Neural cell (in vitro differentiated cells): ENCODE data around the gene METTL9. TPM values are rescaled to one million over a fixed set of nuclear protein-coding genes. Genes with fewer than 3 reads are reported as not detected.

Experiments
- H2AFZ ChIP-seq: fragments of 200-600, 300-800 bp; sonication (generic), shearing (Covaris generic); 2 replicates; pipeline ENCODE4 v1.6.0; 2014; ENCODE audit warnings: low read depth, mild to moderate bottlenecking, antibody characterized with exemption, low read length, moderate library complexity
- H3F3A ChIP-seq: fragments of 200-600 bp; shearing (Covaris generic); 2 replicates; pipeline ENCODE4 v1.6.1; 2016; ENCODE audit warnings: mild to moderate bottlenecking, moderate library complexity, mixed read lengths, antibody characterized with exemption, low read length; ENCODE audit not compliant: insufficient read depth, poor library complexity, severe bottlenecking
- H3K27ac ChIP-seq: fragments of 200-600, 300-800 bp; sonication (generic), shearing (Covaris generic); 2 replicates; pipeline ENCODE4 v1.5.1; 2014; ENCODE audit warnings: mild to moderate bottlenecking, low read length, moderate library complexity
- H3K27me3 ChIP-seq: fragments of 300-800, 200-600 bp; sonication (generic), shearing (Covaris generic); 2 replicates; pipeline ENCODE4 v1.6.0; 2014; ENCODE audit warnings: mild to moderate bottlenecking, low read depth, low read length, moderate library complexity; ENCODE audit not compliant: insufficient read depth
- H3K36me3 ChIP-seq: fragments of 300-800, 200-600 bp; sonication (generic), shearing (Covaris generic); 2 replicates; pipeline ENCODE4 v1.5.1; 2014; ENCODE audit warnings: mild to moderate bottlenecking, antibody characterized with exemption, low read length, moderate library complexity; ENCODE audit not compliant: insufficient read depth
- H3K4me2 ChIP-seq: fragments of 300-800, 200-600 bp; sonication (generic), shearing (Covaris generic); 2 replicates; pipeline ENCODE4 v1.6.0; 2014; ENCODE audit warnings: mild to moderate bottlenecking, low read length
- H3K4me3 ChIP-seq: fragments of 300-800, 200-600 bp; sonication (generic), shearing (Covaris generic); 2 replicates; pipeline ENCODE4 v1.5.1; 2014; ENCODE audit warnings: mild to moderate bottlenecking, low read length, moderate library complexity
- H3K79me2 ChIP-seq: fragments of 200-600 bp; shearing (Covaris generic); replicated peaks from 2 replicates; pipeline ENCODE4 v1.6.0; 2014; ENCODE audit warnings: mild to moderate bottlenecking, low read length, moderate library complexity; ENCODE audit not compliant: insufficient read depth
- H3K9ac ChIP-seq: fragments of 300-800, 200-600 bp; sonication (generic), shearing (Covaris generic); 2 replicates; pipeline ENCODE4 v1.6.1; 2016; ENCODE audit warnings: mild to moderate bottlenecking, low read length, mixed read lengths
- H3K9me2 ChIP-seq: fragments of 200-600 bp; shearing (Covaris generic); 2 replicates; pipeline ENCODE4 v1.6.1; 2016; ENCODE audit warnings: mild to moderate bottlenecking, low read length, mixed read lengths; ENCODE audit not compliant: insufficient read depth
- H3K9me3 ChIP-seq: fragments of 200-600, 300-800 bp; sonication (generic), shearing (Covaris generic); 2 replicates; pipeline ENCODE4 v1.6.1; 2016; ENCODE audit warnings: mild to moderate bottlenecking, mixed run types, low read length, moderate library complexity, mixed read lengths
- H4K20me1 ChIP-seq: fragments of 200-600 bp; shearing (Covaris generic); 2 replicates; pipeline ENCODE4 v1.6.1; 2016; ENCODE audit warnings: mild to moderate bottlenecking, mixed run types; ENCODE audit not compliant: insufficient read depth
- EP300 ChIP-seq: fragments of 450-650 bp; conservative IDR thresholded peaks from 2 replicates; pipeline ENCODE4 v1.6.1; 2014; ENCODE audit warnings: antibody characterized with exemption, mild to moderate bottlenecking, moderate library complexity; ENCODE audit not compliant: poor library complexity, severe bottlenecking
- MXI1 ChIP-seq: fragments of 450-650 bp; conservative IDR thresholded peaks from 2 replicates; pipeline ENCODE4 v1.6.1; 2014; ENCODE audit warnings: antibody characterized with exemption, mild to moderate bottlenecking; ENCODE audit not compliant: poor library complexity, severe bottlenecking
- POLR2AphosphoS5 ChIP-seq: IDR thresholded peaks from 2 replicates; pipeline ENCODE4 v1.6.1; 2012
- RAD21 ChIP-seq: fragments of 450-650 bp; conservative IDR thresholded peaks from 2 replicates; pipeline ENCODE4 v1.6.1; 2014; ENCODE audit warnings: antibody characterized with exemption, mild to moderate bottlenecking, moderate library complexity
- SMC3 ChIP-seq: fragments of 450-650 bp; conservative IDR thresholded peaks from 2 replicates; pipeline ENCODE4 v1.6.1; 2014; ENCODE audit warnings: antibody characterized with exemption, mild to moderate bottlenecking, moderate library complexity; ENCODE audit not compliant: poor library complexity
- TAF1 ChIP-seq: IDR thresholded peaks from 2 replicates; pipeline ENCODE4 v1.6.1; 2012; ENCODE audit warnings: low read depth
- polyA plus RNA-seq: library from polyadenylated mRNA; depleted of rRNA; stranded (reverse); fragments of >200 nt; gene quantifications from 2 replicates; pipeline ENCODE4 v1.2.3, GENCODE V29; 2014
- TF ChIP-seq, protein P1 (sequence below): IDR thresholded peaks from 2 replicates; pipeline ENCODE4 v1.6.1; 2012; ENCODE audit warnings: borderline replicate concordance
- TF ChIP-seq, protein P2 (sequence below): fragments of 450-650 bp; IDR thresholded peaks from 2 replicates; pipeline ENCODE4 v1.5.1; 2014; ENCODE audit warnings: antibody characterized with exemption, mild to moderate bottlenecking, moderate library complexity; ENCODE audit not compliant: poor library complexity, severe bottlenecking

Gene METTL9
- polyA plus RNA-seq, 1 donor from 2014 or later = 483 TPM

DNA sequence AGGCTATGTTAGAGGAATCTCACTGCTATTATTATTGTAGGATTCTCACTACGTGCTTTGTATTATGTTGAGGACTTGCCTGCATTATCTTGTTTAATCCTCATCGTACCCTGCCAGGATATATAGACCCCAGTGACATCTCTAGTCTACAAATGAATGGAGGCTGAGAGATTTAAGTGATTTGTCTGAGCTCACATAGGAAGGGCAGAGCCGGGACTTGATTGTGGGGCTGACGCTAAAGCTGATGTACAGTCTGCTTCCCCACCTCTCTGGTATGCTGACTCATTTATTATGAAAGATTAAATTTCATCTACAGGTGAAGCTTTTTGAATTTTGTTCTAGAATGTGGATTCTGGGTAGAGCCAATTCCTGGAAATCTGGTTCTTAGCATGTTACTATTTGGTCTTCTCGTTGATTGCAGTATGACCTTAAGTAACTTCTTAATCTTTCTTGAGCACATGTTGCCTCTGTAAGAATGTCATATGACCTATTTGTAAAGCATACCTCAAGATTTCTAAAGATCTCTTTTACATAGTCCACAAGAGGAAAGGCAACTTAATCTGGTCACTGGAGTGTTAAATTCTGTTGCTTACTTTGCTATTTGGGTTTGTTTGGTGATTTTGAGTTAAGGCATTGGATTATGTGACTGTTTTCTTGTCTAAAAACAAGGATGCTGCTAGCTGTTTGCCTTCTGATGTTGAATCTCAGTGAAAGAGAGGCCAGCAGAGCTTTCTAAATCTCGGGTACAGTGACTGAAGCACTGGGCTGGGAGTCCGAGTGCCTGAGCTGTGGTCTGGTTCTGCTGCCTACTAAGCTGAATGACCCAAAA, 12.4 kb downstream of the METTL9 start:
- TF ChIP-seq TAF1 (no peak), POLR2AphosphoS5 (no peak), EP300 (no peak)
- TF ChIP-seq, protein P1, sequence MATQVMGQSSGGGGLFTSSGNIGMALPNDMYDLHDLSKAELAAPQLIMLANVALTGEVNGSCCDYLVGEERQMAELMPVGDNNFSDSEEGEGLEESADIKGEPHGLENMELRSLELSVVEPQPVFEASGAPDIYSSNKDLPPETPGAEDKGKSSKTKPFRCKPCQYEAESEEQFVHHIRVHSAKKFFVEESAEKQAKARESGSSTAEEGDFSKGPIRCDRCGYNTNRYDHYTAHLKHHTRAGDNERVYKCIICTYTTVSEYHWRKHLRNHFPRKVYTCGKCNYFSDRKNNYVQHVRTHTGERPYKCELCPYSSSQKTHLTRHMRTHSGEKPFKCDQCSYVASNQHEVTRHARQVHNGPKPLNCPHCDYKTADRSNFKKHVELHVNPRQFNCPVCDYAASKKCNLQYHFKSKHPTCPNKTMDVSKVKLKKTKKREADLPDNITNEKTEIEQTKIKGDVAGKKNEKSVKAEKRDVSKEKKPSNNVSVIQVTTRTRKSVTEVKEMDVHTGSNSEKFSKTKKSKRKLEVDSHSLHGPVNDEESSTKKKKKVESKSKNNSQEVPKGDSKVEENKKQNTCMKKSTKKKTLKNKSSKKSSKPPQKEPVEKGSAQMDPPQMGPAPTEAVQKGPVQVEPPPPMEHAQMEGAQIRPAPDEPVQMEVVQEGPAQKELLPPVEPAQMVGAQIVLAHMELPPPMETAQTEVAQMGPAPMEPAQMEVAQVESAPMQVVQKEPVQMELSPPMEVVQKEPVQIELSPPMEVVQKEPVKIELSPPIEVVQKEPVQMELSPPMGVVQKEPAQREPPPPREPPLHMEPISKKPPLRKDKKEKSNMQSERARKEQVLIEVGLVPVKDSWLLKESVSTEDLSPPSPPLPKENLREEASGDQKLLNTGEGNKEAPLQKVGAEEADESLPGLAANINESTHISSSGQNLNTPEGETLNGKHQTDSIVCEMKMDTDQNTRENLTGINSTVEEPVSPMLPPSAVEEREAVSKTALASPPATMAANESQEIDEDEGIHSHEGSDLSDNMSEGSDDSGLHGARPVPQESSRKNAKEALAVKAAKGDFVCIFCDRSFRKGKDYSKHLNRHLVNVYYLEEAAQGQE = no peak
- TF ChIP-seq, protein P2, sequence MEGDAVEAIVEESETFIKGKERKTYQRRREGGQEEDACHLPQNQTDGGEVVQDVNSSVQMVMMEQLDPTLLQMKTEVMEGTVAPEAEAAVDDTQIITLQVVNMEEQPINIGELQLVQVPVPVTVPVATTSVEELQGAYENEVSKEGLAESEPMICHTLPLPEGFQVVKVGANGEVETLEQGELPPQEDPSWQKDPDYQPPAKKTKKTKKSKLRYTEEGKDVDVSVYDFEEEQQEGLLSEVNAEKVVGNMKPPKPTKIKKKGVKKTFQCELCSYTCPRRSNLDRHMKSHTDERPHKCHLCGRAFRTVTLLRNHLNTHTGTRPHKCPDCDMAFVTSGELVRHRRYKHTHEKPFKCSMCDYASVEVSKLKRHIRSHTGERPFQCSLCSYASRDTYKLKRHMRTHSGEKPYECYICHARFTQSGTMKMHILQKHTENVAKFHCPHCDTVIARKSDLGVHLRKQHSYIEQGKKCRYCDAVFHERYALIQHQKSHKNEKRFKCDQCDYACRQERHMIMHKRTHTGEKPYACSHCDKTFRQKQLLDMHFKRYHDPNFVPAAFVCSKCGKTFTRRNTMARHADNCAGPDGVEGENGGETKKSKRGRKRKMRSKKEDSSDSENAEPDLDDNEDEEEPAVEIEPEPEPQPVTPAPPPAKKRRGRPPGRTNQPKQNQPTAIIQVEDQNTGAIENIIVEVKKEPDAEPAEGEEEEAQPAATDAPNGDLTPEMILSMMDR = no peak
- peaks cover 3% of the 10 kb centered on the region for H3F3A ChIP-seq
- H3K36me3 ChIP-seq = no peaks in the 10 kb centered on the region
- H3K27me3 ChIP-seq = no peaks in the 10 kb centered on the region
- H2AFZ ChIP-seq = no peak overlapping the region
- peaks cover 93% of the 10 kb centered on the region for H3K79me2 ChIP-seq
- peak overlapping the region; percentile 60 for H3K9ac ChIP-seq
- no peaks in the 10 kb centered on the region for H3K9me2 ChIP-seq
- peak overlapping the region; percentile 94 for H3K27ac ChIP-seq
- no peaks in the 10 kb centered on the region for H3K9me3 ChIP-seq
- peak overlapping the region; percentile 23 for H3K4me2 ChIP-seq
- no peaks in the 10 kb centered on the region for H4K20me1 ChIP-seq
- peak overlapping the region; percentile 54 for H3K4me3 ChIP-seq

DNA sequence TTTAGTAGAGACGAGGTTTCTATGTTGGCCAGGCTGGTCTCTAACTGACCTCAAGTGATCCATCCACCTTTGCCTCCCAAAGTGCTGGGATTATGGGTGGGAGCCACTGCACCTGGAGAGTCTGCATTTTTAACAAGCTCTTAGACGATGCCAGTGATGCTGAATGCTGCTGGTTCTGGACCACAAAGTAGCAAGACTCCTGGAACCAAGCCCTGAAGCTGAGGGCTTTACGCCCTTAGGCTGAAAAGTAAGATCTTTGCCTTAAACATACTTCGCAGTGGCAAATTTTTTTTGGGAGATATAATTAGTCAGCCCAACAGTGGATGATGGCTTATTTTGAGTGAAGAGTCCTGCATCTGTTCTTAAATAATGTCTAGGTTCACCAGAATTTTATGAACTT, 14.0 kb downstream of the METTL9 start:
- peaks cover 3% of the 10 kb centered on the region for H3F3A ChIP-seq
- H3K4me3 ChIP-seq = no peak overlapping the region
- H3K27me3 ChIP-seq = no peaks in the 10 kb centered on the region
- H3K79me2 ChIP-seq = peaks cover 86% of the 10 kb centered on the region
- no peak overlapping the region for H3K4me2 ChIP-seq
- H3K27ac ChIP-seq = no peak overlapping the region
- no peaks in the 10 kb centered on the region for H3K9me3 ChIP-seq
- H3K36me3 ChIP-seq = no peaks in the 10 kb centered on the region
- H3K9ac ChIP-seq = no peak overlapping the region
- no peak overlapping the region for H2AFZ ChIP-seq
- TF ChIP-seq MXI1 (no peak), EP300 (no peak), POLR2AphosphoS5 (no peak), SMC3 (no peak), RAD21 (no peak), TAF1 (no peak)
- TF ChIP-seq, protein P2 = no peak
- TF ChIP-seq, protein P1 = no peak
- H4K20me1 ChIP-seq = no peaks in the 10 kb centered on the region
- H3K9me2 ChIP-seq = no peaks in the 10 kb centered on the region
